Adrenal gland (tissue), 5 donors: ENCODE data around the gene VGLL4.

Source experiments
- CTCF ChIP-seq, 6 experiments: fragments of 450-650 bp in 4 of 6; fragments of 200-600 bp in 2 of 6; sonication (generic) in 1 of 6; IDR thresholded peaks; 1 replicate in 5 of 6; 2 replicates in 1 of 6; pipeline versions ENCODE4 v1.5.1 to v1.8.0; 2016 to 2021; ENCODE audit warnings: antibody characterized with exemption in 6 of 6, mild to moderate bottlenecking in 2 of 6, moderate library complexity in 1 of 6
- POLR2A ChIP-seq, 2 donors: fragments of 450-650 bp; IDR thresholded peaks; one replicate each; pipeline ENCODE4 v1.6.1; 2017; ENCODE audit warnings: antibody characterized with exemption in 2 of 2, mild to moderate bottlenecking in 2 of 2, moderate library complexity in 1 of 2
- donor health status: DM: no; HTN: no; CAD: no.

- TF ChIP-seq CTCF (IDR thresholded peaks at IDR 0.05): no peak
- TF ChIP-seq POLR2A (IDR thresholded peaks at IDR 0.05): no peak
Measured at GRCh38 chr3:11632564-11632963, 11.2 kb downstream of the VGLL4 start.
